Mesenchymal stem cell (in vitro differentiated cells and primary cell): ENCODE results near the gene LILRA1.
"Not testable (repeated sequence)": the region's sequence is repeated elsewhere in the genome, so short reads cannot be mapped to it uniquely, and the experiment has no call there.

ENCODE experiments used
- DNase-seq: peaks from one replicate; pipeline ENCODE4 v3.0.0-alpha.2; 2013
- H2AFZ ChIP-seq: one replicate; pipeline ENCODE4 v1.6.1; 2013; ENCODE audit warnings: low read depth, mild to moderate bottlenecking, control low read depth, inconsistent platforms, low read length, moderate library complexity
- H2AK5ac ChIP-seq: 2 replicates; pipeline ENCODE4 v1.6.1; 2013; ENCODE audit warnings: low read length, moderate library complexity, mild to moderate bottlenecking, inconsistent platforms; ENCODE audit not compliant: severe bottlenecking
- H2BK120ac ChIP-seq: one replicate; pipeline ENCODE4 v1.6.1; 2013; ENCODE audit warnings: low read depth, mild to moderate bottlenecking, inconsistent platforms, low read length, moderate library complexity
- H2BK12ac ChIP-seq, 2 experiments: one replicate each; pipeline ENCODE4 v1.6.1; 2013; ENCODE audit warnings: inconsistent platforms in 2 of 2, low read length in 2 of 2, mild to moderate bottlenecking in 2 of 2, moderate library complexity in 2 of 2, control low read depth in 1 of 2
- H2BK15ac ChIP-seq: one replicate; pipeline ENCODE4 v1.6.1; 2013; ENCODE audit warnings: mild to moderate bottlenecking, low read depth, inconsistent platforms; ENCODE audit not compliant: poor library complexity, severe bottlenecking
- H2BK5ac ChIP-seq: 2 replicates; pipeline ENCODE4 v1.6.1; 2013; ENCODE audit warnings: low read depth, mild to moderate bottlenecking, low read length, control low read depth, inconsistent platforms; ENCODE audit not compliant: poor library complexity, severe bottlenecking
- H3K14ac ChIP-seq, 2 experiments: one replicate each; pipeline ENCODE4 v1.6.1; 2013; ENCODE audit warnings: inconsistent platforms in 2 of 2, low read length in 2 of 2, control low read depth in 1 of 2, mild to moderate bottlenecking in 1 of 2, moderate library complexity in 1 of 2
- H3K18ac ChIP-seq, 2 experiments: one replicate each; pipeline ENCODE4 v1.6.1; 2013; ENCODE audit warnings: inconsistent platforms in 2 of 2, low read length in 2 of 2, control low read depth in 1 of 2, low read depth in 1 of 2, mild to moderate bottlenecking in 1 of 2
- H3K23ac ChIP-seq, 2 experiments: one replicate each; pipeline ENCODE4 v1.6.1; 2013; ENCODE audit warnings: inconsistent platforms in 2 of 2, low read length in 2 of 2, mild to moderate bottlenecking in 2 of 2, moderate library complexity in 2 of 2, control low read depth in 1 of 2
- H3K27ac ChIP-seq: 2 replicates; pipeline ENCODE4 v1.5.1; 2013; ENCODE audit warnings: mild to moderate bottlenecking, moderate library complexity, low read length, control low read depth, inconsistent platforms; ENCODE audit not compliant: poor library complexity, severe bottlenecking
- H3K27me3 ChIP-seq, 2 experiments: 2 replicates each; pipeline versions ENCODE4 v1.6.1 to v1.7.0; 2013; ENCODE audit warnings: low read length in 2 of 2, mild to moderate bottlenecking in 2 of 2, moderate library complexity in 2 of 2, control low read depth in 1 of 2, inconsistent platforms in 1 of 2; ENCODE audit not compliant: control insufficient read depth in 1 of 2, insufficient read depth in 1 of 2
- H3K36me3 ChIP-seq, 2 experiments: 2 replicates each; pipeline versions ENCODE4 v1.6.1 to v1.7.0; 2013; ENCODE audit warnings: low read length in 2 of 2, control low read depth in 1 of 2, inconsistent platforms in 1 of 2, low read depth in 1 of 2, mild to moderate bottlenecking in 1 of 2; ENCODE audit not compliant: insufficient read depth in 2 of 2, control insufficient read depth in 1 of 2
- H3K4ac ChIP-seq, 2 experiments: one replicate each; pipeline ENCODE4 v1.6.1; 2013; ENCODE audit warnings: inconsistent platforms in 2 of 2, low read length in 2 of 2, mild to moderate bottlenecking in 2 of 2, moderate library complexity in 2 of 2, control low read depth in 1 of 2, low read depth in 1 of 2
- H3K4me1 ChIP-seq: 2 replicates; pipeline ENCODE4 v1.6.1; 2013; ENCODE audit warnings: low read depth, low read length, control low read depth; ENCODE audit not compliant: control insufficient read depth, insufficient read depth
- H3K4me2 ChIP-seq: 2 replicates; pipeline ENCODE4 v1.6.1; 2013; ENCODE audit warnings: low read length, mild to moderate bottlenecking, inconsistent platforms; ENCODE audit not compliant: poor library complexity, severe bottlenecking
- H3K4me3 ChIP-seq, 2 experiments: 2 replicates each; pipeline versions ENCODE4 v1.5.1 to v1.7.0; 2013; ENCODE audit warnings: low read length in 2 of 2, mild to moderate bottlenecking in 2 of 2, control low read depth in 1 of 2, low read depth in 1 of 2; ENCODE audit not compliant: insufficient read depth in 1 of 2
- H3K79me1 ChIP-seq: replicated peaks from 2 replicates; pipeline ENCODE4 v1.6.1; 2013; ENCODE audit warnings: mild to moderate bottlenecking, control low read depth, low read length, inconsistent platforms; ENCODE audit not compliant: poor library complexity, severe bottlenecking
- H3K9ac ChIP-seq: 2 replicates; pipeline ENCODE4 v1.7.0; 2013; ENCODE audit warnings: mild to moderate bottlenecking, low read length, moderate library complexity
- H3K9me3 ChIP-seq: 2 replicates; pipeline ENCODE4 v1.7.0; 2013; ENCODE audit warnings: mild to moderate bottlenecking, low read length; ENCODE audit not compliant: control insufficient read depth
- H4K8ac ChIP-seq: one replicate; pipeline ENCODE4 v1.6.1; 2013; ENCODE audit warnings: inconsistent platforms, mild to moderate bottlenecking, low read length, moderate library complexity
- H4K91ac ChIP-seq: one replicate; pipeline ENCODE4 v1.6.1; 2013; ENCODE audit warnings: mild to moderate bottlenecking, low read length, inconsistent platforms
- WGBS: methylation state at CpG from one replicate; pipeline ENCODE4 v1.1.7; 2013; ENCODE audit warnings: mixed read lengths; 5-methylcytosine and 5-hydroxymethylcytosine counted together

The LILRA1 gene

DNA sequence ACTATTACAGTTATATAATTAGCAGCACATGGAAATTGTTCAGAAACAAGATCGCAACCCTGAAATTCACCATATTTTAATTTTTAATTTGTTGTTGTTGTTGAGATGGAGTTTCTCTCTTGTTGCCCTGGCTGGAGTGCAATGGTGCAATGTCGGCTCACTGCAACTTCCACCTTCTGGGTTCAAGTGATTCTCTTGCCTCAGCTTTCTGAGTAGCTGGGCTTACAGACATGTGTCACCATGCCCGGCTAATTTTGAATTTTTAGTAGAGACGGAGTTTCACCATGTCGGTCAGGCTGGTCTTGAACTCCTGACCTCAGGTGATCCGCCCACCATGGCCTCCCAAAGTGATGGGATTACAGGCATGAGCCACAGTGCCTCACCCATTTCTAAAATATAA, 30.2 kb upstream of the LILRA1 start:
- H3K4me2 ChIP-seq, H3K36me3 ChIP-seq, H3K23ac ChIP-seq, H4K91ac ChIP-seq, H2BK5ac ChIP-seq, H3K14ac ChIP-seq, H3K9me3 ChIP-seq, H3K18ac ChIP-seq, H3K4me1 ChIP-seq, H3K27ac ChIP-seq, H3K9ac ChIP-seq, H2BK12ac ChIP-seq, H3K79me1 ChIP-seq, H3K27me3 ChIP-seq, DNase-seq, H2AK5ac ChIP-seq, H4K8ac ChIP-seq, H2AFZ ChIP-seq, H3K4ac ChIP-seq, H2BK15ac ChIP-seq, H2BK120ac ChIP-seq, H3K4me3 ChIP-seq: not testable (repeated sequence)
- WGBS: 94% methylated on average over 4 of the region's 6 CpGs

DNA sequence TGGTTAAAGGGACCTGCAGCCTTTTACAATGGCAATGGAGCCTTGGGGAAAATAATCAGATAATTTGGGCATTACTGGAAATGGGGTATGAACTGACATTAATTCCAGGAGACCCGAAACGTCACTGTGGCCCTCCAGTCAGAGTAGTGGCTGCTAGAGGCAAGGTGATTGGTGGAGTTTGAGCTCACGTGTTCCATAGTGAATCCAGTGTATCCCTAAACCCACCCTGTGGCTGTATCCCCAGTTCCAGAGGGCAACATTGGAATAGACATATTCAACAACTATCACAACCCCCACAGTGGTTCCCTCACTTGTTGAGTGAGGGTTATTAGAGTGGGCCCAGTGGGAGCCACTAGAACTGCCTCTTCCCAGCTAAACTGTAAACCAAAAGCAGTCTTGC, 23.1 kb upstream of the LILRA1 start:
- no peak overlapping the region for H3K4ac ChIP-seq
- H2BK15ac ChIP-seq: no peak overlapping the region

DNA sequence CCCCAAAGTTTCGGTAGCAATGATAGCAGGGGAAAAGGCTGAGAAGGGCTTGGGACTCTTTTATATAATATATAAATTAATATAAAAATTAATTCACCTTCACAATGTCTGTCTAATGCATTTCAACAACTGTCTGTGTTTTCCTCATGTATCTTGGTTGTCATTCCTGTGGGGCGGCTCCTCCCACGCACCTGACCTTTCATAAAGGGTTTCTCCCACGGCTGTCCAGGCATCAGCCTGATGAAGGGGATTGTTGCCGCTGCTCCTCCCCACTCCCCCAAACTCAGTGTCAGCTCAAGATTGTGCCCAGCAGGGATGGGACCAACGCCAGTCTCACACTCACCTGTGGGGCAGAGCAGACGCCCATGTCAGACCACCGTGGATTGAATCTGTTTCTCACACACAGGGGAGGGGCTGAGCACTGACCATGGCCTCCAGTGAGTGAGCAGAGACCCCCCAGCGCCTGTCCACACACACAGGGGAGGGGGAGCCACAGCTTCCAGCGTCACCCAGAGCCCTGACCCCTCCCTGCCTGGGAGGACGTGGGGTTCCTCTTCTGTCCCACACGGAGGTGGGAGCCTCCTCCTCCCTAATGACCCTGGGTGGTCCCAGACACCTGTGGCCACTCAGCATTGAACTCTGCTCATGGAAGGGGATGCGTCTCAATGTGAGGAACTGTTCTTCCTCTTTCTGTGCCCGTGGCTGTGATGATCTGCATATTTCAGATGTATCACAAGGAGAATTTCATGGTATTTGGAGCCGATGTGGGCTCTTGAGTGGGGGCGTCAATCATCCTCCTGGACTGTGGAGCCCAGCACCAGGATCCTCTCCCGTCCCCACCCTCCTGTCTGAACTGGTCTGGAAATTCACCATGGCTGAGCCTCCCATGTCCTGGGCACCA, 21.5 kb upstream of the LILRA1 start:
- not testable (repeated sequence) for DNase-seq, H3K4me1 ChIP-seq, H3K23ac ChIP-seq, H4K91ac ChIP-seq, H2BK15ac ChIP-seq, H4K8ac ChIP-seq, H3K27me3 ChIP-seq, H3K18ac ChIP-seq, H2BK120ac ChIP-seq, H2BK12ac ChIP-seq, H2BK5ac ChIP-seq, H3K27ac ChIP-seq, H3K36me3 ChIP-seq, H2AK5ac ChIP-seq, H3K14ac ChIP-seq, H2AFZ ChIP-seq, H3K79me1 ChIP-seq, H3K4me2 ChIP-seq, H3K4ac ChIP-seq, H3K9ac ChIP-seq, H3K9me3 ChIP-seq, H3K4me3 ChIP-seq
- 58% methylated on average over 16 of the region's 17 CpGs for WGBS

More for the DNA sequence above, 23.1 kb upstream of the LILRA1 start:
- Histone ChIP-seq H3K4me3 (no peak overlapping the region), H3K23ac (no peak overlapping the region), H3K9me3 (no peaks in the 10 kb centered on the region), H3K27me3 (no peaks in the 10 kb centered on the region), H3K27ac (no peak overlapping the region), H4K8ac (no peak overlapping the region), H3K79me1 (no peaks in the 10 kb centered on the region), H3K4me1 (no peaks in the 10 kb centered on the region), H2AK5ac (no peak overlapping the region), H3K18ac (no peak overlapping the region), H3K36me3 (no peaks in the 10 kb centered on the region), H4K91ac (no peak overlapping the region), H3K9ac (no peak overlapping the region), H2BK12ac (no peak overlapping the region), H2BK5ac (no peak overlapping the region), H3K4me2 (no peak overlapping the region), H2BK120ac (no peak overlapping the region), H2AFZ (no peak overlapping the region), H3K14ac (no peak overlapping the region)
- DNase-seq: no peak
- 63% methylated on average over 2 of the region's 3 CpGs for WGBS

DNA sequence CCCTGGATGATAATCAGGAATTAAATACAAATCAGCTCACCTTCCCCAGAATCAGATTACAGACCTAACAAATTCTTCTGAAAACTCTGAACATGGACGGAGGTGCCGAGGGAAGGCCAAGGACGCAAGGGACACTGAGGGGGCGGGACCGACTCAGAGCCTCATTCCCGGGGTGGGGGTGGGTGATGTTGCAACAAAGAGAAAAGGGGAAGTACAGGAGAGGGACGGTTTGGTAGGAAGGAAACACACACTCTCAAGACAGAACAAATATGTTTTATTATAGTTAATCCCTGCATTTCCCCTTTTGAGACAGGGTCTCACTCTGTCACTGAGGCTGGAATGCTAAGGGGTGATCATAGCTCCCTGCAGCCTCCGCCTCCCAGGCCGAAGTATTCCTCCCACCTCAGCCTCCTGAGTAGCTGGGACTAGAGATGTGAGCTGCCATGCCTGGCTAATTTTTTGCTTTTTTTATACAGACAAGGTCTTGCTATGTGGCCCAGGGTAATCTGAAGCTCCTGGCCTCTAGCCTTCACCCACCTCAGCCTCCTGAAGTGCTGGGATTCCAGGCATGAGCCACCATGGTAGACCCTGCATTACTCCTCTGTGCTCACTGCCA, 20.6 kb upstream of the LILRA1 start:
- no peak overlapping the region for H4K8ac ChIP-seq
- no peak overlapping the region for H3K4me2 ChIP-seq
- no peaks in the 10 kb centered on the region for H3K27me3 ChIP-seq
- H2BK15ac ChIP-seq: no peak overlapping the region
- H2BK5ac ChIP-seq: no peak overlapping the region
- H2BK12ac ChIP-seq: no peak overlapping the region
- no peak for DNase-seq
- no peaks in the 10 kb centered on the region for H3K4me1 ChIP-seq
- no peak overlapping the region for H3K18ac ChIP-seq
- H3K4ac ChIP-seq: no peak overlapping the region
- no peak overlapping the region for H2AFZ ChIP-seq
- H3K9ac ChIP-seq: no peak overlapping the region
- no peak overlapping the region for H3K27ac ChIP-seq
- H3K4me3 ChIP-seq: no peak overlapping the region
- 96% methylated on average over 7 of the region's 9 CpGs for whole genome bisulfite sequencing
- no peak overlapping the region for H2BK120ac ChIP-seq
- H3K23ac ChIP-seq: no peak overlapping the region
- H3K9me3 ChIP-seq: no peaks in the 10 kb centered on the region
- H4K91ac ChIP-seq: no peak overlapping the region
- no peak overlapping the region for H3K14ac ChIP-seq
- H2AK5ac ChIP-seq: no peak overlapping the region
- H3K36me3 ChIP-seq: no peaks in the 10 kb centered on the region
- H3K79me1 ChIP-seq: no peaks in the 10 kb centered on the region
